Stimulated activated CD4-positive, alpha-beta T cell treated with anti-CD3 and anti-CD28 coated beads, Interleukin-4, amount 100 ng/mL, for 24 hours (primary cell): Measurements from ENCODE around the gene TNFAIP8L3.
A peak's percentile ranks its signal among the peaks of the same experiment; 100 is the strongest.

ENCODE experiments used
- DNase-seq: peaks from one replicate; pipeline ENCODE4 v3.0.0-alpha.2; 2020

TNFAIP8L3 gene

DNA sequence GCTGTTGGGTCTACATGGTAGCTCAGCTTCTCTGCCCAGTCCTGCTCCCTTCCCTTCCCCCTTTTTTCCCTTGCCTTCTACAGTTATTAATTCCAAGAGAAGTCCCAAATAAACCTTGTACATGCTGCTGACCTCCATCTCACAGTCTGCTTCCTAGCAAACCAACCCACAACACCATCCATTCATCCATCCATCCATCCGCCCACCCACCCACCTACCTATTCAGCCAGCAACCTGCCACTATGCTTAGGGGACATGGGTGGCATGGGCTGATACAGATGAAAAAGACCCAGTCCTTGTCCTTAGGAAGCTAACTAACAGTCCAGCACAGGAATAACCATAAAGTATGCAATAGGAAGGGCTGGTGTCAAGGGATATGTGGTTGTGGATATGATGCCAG, 5.7 kb downstream of the TNFAIP8L3 start:
- DNase-seq = no peak

- DNase-seq = no peak
Measured at GRCh38 chr15:51088585-51088984, 6.1 kb downstream of the TNFAIP8L3 start.

DNA sequence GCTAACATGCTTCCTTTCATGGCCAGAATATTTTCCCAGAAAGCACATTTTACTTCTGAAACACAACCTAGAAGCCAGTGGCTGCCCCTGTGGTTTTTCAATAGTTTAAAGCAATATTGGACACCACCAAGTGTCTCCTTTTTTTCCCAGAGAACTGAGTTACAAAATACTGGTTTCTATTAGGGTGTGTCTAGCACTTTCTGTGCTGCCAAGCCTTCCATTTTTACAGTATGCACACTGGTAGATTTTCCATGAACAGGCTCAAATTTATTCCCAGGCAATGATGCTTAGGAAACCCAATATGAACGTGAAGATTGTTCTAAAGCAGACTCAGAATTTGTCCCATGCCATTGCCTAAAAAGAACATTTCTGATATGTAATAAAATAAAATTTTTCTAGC, 7.2 kb downstream of the TNFAIP8L3 start:
- DNase-seq = no peak

DNA sequence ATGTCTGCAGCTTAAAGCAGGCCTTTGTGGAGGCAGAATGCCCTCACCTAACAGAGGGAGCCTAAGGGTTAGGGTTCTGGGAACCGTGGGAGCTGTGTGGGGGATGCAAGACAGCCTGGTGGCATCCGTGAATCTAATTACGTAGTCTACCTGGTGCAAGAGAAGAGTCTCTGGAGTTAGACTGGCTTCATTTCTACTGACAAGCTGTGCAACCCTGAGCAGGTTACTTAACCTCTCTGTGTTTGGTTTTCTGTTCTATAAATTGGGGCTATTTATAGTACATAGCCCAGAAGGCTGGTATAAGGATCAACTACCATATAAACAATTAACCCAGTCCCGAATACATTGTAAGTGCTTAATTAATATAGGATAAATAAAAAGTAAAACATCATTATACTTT, 8.3 kb downstream of the TNFAIP8L3 start:
- no peak for DNase-seq

DNA sequence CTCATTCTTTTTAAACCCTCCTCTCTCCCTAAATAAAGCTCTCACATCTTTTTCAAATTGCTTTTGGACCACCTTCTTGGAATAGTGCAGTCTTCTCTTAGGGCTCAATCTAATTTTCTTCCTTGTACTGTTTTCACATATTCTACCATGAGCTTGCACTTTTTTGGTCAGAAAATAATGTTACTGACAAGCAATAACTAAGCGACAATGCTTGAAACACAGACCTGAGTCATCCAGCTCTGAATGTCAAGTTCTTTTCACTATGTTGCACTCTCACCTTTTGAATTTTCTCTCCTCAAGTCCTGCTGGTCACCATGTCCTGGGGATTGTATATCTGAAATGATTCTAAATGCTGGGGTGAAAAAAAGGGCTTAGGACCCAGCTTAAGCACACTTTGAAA, 8.9 kb downstream of the TNFAIP8L3 start:
- DNase-seq = no peak

DNA sequence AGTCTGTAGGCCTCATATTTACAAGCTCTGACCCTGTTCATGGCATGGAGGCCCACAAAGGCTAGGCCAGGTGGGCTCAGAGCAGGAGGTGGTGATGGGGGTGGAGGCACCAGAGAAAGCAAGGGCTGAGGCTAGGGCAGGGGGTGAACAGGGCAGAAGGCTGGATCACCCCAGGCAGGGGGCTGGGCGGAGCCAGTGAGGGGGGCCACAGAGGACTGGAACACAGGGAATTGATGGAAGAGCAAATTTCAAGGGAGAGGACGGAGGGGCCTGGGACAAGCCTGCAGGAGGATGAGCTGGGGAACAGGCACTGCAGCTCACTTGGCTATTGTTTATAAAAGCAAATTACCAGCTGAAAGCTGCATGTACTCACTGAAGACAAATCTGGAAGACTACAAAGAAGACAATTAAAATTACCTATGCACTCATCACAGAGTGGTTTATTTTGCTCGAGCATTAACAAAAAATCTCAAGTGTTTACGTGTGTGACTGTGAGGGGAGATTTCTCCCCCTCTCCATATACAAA, 11.0 kb downstream of the TNFAIP8L3 start:
- DNase-seq = no peak

- DNase-seq = no peak
Measured at GRCh38 chr15:51082246-51082645, 12.5 kb downstream of the TNFAIP8L3 start.

DNA sequence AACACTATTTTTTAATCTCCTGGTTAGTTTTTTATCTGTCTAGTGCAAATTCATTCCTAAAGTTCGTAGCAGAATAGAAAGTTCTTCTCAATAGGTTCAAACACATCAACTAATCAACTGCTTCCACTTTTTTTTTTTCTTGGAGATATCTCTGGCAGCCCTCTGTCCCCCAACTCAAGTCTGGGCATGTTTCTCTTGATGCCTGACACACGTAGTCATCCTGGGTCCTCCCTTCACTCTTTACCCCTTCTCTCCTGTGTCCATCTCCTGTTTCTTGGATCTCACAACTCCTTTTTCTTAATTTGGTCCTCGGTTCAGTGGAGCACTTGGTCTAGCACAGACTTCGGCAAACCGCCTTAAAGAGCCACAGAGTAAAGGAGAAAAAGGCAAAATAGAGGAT, 14.4 kb downstream of the TNFAIP8L3 start:
- no peak for DNase-seq

DNA sequence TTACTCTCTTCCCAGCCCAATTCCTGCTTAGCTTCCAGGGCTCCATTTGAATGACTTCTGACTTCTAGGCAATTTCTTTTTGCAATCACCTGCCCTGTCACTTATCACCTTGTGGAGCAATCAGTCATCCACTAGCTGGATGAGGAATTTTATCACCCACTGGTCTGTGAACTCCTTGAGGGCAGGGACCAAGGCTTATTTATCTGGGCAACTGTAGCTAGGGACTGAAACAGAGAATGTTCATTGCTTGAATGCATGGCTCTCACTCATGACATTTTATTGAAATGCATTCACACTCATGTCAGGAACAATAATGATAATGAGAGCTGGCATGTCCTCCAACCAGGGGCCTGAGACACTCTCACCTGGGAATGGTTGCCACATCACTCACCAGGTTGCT, 15.5 kb downstream of the TNFAIP8L3 start:
- no peak for DNase-seq

- peak; percentile 51 for DNase-seq
Measured at GRCh38 chr15:51077221-51078153, 17.2 kb downstream of the TNFAIP8L3 start.

DNA sequence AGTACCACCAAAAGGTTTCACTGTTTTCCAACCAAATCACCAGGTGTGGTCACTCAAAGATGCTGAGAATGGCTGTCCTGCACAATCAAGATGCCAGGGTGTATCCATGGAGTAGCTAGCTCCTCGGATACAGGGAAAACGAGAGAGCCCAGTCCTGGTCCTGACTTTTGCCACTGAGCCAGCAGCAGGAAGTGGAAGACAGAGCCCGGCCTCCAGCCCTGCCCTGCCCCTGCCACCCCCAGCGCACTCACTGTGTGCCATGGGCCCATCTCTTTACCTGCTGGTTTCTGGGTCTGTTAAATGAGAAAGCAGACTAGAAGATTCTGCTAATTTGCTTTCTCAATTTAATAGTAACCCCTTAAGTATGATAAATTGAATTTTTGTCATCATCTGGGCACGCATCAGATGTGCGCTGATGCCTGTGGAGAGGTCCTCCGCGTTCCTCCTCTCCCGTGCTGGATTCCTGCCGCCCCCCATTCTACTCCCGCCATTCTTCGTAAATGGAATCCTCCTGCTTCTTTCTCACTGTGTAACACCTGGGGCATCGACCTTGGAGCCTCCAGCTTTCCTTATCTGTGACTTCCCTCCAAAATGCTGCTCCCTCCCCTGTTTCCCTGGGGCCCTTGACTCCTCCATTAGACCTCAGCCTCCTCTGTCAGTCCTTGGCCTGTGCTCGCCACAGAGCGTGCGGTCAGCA, 18.0 kb downstream of the TNFAIP8L3 start:
- no peak for DNase-seq

DNA sequence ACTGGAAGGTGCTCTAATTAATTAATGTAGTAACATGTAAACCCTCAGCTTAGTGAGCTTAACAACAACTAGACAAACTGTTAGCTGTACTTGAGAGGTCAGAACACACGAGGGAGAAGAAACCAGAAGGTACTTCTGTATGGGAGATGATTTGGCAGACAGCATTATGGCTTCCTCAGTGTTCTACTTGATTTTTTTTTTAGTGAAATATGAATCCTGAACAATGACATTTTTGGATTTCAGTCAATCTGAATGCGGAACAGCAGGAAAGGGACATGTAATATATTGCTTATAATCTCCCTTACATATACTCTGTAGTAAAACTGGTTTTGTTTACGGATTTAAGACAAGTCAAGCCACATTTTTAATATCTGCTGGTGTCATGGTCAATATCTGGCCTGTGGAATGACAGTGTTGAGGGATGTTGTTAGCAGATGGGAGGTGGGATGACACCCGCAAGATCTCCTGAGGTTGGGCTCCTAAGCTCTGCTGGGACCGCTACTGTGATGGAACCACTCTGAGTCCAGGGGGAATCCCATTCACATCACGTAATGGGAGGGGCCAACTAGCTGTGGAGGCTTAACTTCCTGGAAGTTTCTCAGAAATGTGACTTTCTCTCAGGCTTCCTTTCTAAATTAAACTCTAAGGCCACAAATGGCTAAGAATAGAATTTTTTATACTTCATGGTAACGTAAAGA, 18.7 kb downstream of the TNFAIP8L3 start:
- DNase-seq = no peak

DNA sequence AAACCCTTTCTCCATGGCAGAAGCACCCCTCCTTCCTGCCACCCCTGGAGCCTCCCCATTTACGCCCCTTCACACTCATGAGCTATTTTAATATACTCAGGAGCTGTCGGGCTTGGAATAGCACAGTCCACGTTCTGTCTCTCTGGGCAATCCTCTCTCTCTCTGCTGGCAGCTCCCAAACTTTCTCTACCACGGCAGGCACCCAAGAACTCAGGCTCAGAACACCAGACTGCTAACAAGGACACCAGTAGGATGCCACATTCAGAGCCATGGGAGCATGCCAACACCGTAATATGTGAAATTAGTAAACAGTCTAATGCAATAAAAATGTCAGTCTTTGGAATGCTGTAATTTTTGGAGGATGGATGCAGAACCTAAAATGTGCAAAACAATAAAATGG, 19.3 kb downstream of the TNFAIP8L3 start:
- DNase-seq = no peak

- DNase-seq = no peak
Measured at GRCh38 chr15:51074926-51075325, 19.8 kb downstream of the TNFAIP8L3 start.

- DNase-seq = no peak
Measured at GRCh38 chr15:51071578-51071977, 23.1 kb downstream of the TNFAIP8L3 start.

GRCh38 chr15:51069983-51070382, 24.7 kb downstream of the TNFAIP8L3 start:
- no peak for DNase-seq

- no peak for DNase-seq
Measured at GRCh38 chr15:51067510-51067909, 27.2 kb downstream of the TNFAIP8L3 start.

- no peak for DNase-seq
Measured at GRCh38 chr15:51065781-51066180, 28.9 kb downstream of the TNFAIP8L3 start.

DNA sequence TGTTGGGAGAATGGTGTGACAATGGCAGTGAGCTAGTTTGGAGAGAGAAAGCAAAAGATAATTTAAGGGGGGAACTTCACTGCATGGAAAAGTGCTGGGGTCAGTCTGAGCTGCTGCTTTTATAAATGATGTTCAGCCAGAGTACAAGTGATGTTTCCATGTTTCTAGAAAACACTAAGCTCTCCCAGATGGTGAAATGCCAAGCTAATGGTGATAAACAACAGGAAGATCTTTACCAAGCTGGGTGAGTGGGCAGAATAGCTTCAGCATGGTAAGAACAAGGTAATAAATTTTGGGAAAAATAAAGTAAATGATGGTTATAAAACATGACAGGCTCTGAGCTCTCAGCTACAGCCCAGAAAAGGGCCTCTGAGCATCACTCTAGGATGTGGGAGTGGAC, 29.4 kb downstream of the TNFAIP8L3 start:
- DNase-seq = no peak

DNA sequence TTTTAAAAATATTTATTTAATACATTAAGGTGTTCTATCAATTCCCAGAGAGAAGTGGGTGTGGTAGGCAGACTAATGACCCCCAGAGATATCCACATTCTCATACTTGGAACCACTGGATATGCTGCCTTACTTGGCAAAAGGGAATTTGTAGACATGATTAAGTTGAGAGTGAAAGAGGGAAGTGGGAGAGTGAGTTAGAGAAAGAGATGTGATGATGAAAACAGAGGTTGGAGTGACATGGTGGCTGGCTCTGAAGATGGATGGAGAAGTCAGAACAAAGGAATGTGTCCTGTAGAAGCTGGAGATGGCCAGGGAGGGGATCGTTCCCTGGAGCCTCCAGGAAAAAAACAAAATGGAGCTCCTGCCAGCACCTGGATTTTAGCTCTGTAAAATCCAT, 32.0 kb downstream of the TNFAIP8L3 start:
- DNase-seq = no peak

DNA sequence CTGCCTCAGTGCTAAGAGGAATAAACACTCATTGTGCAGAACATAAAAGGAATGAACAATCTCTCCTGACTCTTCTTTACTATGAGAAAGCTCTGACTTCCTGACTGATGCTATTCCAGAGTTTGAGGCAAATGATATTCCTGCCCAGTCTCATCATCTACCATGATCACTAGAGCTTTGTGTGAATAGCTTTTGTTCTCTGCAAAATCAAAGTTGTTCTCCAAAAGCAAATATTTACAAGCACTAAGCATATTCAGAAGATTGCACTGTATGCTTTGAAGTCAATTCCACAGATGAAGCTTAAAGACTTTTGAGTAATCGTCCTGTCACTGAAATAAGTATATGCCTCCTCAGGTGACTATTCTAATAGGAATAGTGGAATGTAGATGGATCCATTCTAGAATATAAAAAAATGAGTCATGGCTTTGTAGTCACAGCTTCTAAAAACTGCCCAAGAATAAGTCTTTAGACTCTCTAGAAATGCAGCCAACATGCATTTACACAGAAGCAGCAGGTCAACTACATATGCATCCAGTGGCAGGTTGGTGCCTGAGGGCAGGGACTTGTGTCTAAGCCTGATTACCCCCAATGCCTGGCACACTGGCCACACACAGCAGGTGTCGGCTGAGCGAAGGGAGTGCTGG, 34.6 kb downstream of the TNFAIP8L3 start:
- DNase-seq = no peak

GRCh38 chr15:51054535-51054934, 40.2 kb downstream of the TNFAIP8L3 start:
- DNase-seq = no peak

DNA sequence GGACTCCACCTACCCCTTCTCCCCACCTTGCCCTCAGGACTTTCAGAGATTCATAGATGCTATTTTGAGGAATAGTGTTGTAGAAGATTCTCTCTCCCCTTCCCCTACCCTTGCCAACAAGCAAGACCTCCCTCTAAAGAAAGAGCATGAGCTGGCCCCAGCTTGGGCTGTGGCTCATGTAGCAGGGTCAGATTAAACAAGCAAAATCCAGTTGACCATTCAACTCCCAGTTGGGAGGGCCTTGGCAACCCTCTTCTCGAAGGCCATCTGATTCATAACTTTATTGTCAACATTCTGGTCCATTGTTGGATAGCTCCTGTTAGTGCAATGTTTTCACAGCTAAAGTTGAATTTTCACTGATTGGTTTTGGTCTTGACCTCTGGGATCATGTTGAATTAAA, 41.1 kb downstream of the TNFAIP8L3 start:
- DNase-seq = no peak
